Stimulated activated memory B cell treated with anti-CD40 and anti-IgM and Interleukin-4, amounts not matched to agents 10 μg/mL and 1 μg/mL and 100 μg/mL, for 72 hours (primary cell): ENCODE measurements around the gene GPHN.
"Not testable (repeated sequence)": the region's sequence is repeated elsewhere in the genome, so short reads cannot be mapped to it uniquely, and the experiment has no call there.

Experiments
- ATAC-seq: fragments of 150-1000 bp; cut with Tn5 transposase; 2 replicates; pipeline ENCODE4 v1.10.0; 2021
- H3K27ac Mint-ChIP-seq: one replicate; pipeline ENCODE4 v1.8.0; 2022; ENCODE audit warnings: mild to moderate bottlenecking, mixed read lengths
- H3K27me3 Mint-ChIP-seq: one replicate; pipeline ENCODE4 v1.8.0; 2022; ENCODE audit warnings: mixed read lengths
- H3K36me3 Mint-ChIP-seq: one replicate; pipeline ENCODE4 v1.8.0; 2022; ENCODE audit warnings: mixed read lengths
- H3K4me1 Mint-ChIP-seq: one replicate; pipeline ENCODE4 v1.8.0; 2022; ENCODE audit warnings: mixed read lengths
- H3K4me3 Mint-ChIP-seq: one replicate; pipeline ENCODE4 v1.8.0; 2022; ENCODE audit warnings: mild to moderate bottlenecking, moderate library complexity, mixed read lengths
- H3K9me3 Mint-ChIP-seq: one replicate; pipeline ENCODE4 v1.8.0; 2022; ENCODE audit warnings: mixed read lengths

The GPHN gene

DNA sequence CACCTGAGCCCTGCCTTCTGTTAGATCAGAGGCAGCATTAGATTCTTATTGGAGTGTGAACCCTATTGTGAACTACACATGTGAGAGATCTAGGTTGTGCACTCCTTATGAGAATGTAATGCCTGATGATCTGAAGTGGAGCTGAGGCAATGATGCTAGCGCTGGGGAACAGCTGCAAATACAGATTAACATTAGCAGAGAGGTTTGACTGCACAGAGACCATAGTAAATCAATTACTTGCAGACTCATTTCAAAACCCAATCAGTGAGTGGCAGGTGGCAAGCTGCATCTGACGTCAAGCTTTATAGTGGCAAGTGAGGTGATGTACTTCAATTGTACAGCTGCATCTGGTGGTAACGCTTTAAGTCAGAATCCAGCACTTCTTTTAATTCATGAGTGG is 141.6 kb downstream of the GPHN start:
- no peak overlapping the region for H3K4me3 Mint-ChIP-seq
- no peaks in the 10 kb centered on the region for H3K27me3 Mint-ChIP-seq
- peaks cover 3% of the 10 kb centered on the region for H3K9me3 Mint-ChIP-seq
- peaks cover 27% of the 10 kb centered on the region for H3K4me1 Mint-ChIP-seq
- peaks cover 5% of the 10 kb centered on the region for H3K36me3 Mint-ChIP-seq
- ATAC-seq: peak; percentile 58
- no peak overlapping the region for H3K27ac Mint-ChIP-seq

GRCh38 chr14:66650491-66650911 is 142.6 kb downstream of the GPHN start:
- Mint-ChIP-seq H3K36me3 (peaks cover 8% of the 10 kb centered on the region), H3K9me3 (peaks cover 3% of the 10 kb centered on the region), H3K27ac (no peak overlapping the region), H3K4me1 (peaks cover 29% of the 10 kb centered on the region), H3K4me3 (no peak overlapping the region), H3K27me3 (no peaks in the 10 kb centered on the region)
- peak; percentile 61 for ATAC-seq

GRCh38 chr14:66651536-66652220 is 143.7 kb downstream of the GPHN start:
- H3K27me3 Mint-ChIP-seq: no peaks in the 10 kb centered on the region
- H3K9me3 Mint-ChIP-seq: peaks cover 10% of the 10 kb centered on the region
- no peak overlapping the region for H3K4me3 Mint-ChIP-seq
- H3K27ac Mint-ChIP-seq: no peak overlapping the region
- peaks cover 18% of the 10 kb centered on the region for H3K36me3 Mint-ChIP-seq
- peaks cover 29% of the 10 kb centered on the region for H3K4me1 Mint-ChIP-seq
- ATAC-seq: no peak

DNA sequence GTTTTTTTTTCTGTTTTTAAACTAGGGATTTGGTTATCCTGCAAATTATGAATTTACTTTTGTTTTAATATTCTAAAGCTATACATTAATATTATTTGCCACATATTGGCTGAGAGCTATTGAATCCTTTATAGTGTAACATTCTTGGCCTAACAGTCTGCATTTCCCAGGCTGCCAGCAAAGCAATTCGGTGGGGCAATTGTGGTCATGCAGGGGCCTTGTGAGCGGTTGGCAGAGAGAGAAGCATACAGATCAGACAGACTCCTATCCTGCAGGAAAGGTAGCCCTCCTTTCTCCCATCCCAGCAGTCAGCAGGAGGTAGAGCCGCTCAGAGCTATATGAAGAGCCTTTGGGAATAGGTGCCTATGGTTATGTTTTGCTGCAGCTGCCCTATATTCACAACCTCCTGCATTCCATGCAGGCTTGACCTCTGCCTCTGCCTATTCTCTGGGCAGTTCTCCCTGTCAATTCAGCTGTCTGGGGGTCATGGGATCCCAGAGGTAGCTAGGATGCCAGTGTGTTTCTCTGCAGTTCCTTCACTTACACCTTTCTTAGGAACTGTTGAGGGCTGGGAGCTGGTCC is 144.7 kb downstream of the GPHN start:
- peaks cover 29% of the 10 kb centered on the region for H3K4me1 Mint-ChIP-seq
- no peaks in the 10 kb centered on the region for H3K27me3 Mint-ChIP-seq
- no peak for ATAC-seq
- peaks cover 10% of the 10 kb centered on the region for H3K9me3 Mint-ChIP-seq
- no peak overlapping the region for H3K27ac Mint-ChIP-seq
- no peak overlapping the region for H3K4me3 Mint-ChIP-seq
- peaks cover 25% of the 10 kb centered on the region for H3K36me3 Mint-ChIP-seq

GRCh38 chr14:66657780-66658179 is 149.8 kb downstream of the GPHN start:
- Mint-ChIP-seq H3K9me3 (peaks cover 15% of the 10 kb centered on the region), H3K36me3 (peaks cover 40% of the 10 kb centered on the region), H3K27ac (no peak overlapping the region), H3K4me1 (peaks cover 6% of the 10 kb centered on the region), H3K27me3 (no peaks in the 10 kb centered on the region), H3K4me3 (no peak overlapping the region)
- no peak for ATAC-seq

DNA sequence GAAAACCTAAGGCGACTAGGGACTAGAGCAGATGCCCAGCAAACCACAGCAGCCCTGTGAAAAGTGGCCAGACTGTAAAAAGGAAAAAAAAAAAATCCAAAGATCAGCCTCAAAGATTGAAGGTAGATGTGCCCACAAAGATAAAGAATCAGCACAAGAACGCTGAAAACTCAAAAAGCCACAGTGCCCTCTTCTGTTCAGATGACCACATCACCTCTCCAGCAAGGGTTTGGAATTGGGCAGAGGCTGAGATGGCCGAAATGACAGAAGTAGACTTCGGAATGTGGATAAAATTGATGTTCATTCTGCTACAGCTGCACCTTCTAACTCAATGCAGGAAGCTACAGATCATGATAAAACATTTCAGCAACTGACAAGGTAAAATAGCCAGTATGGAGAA is 154.4 kb downstream of the GPHN start:
- no peak overlapping the region for H3K27ac Mint-ChIP-seq
- peaks cover 19% of the 10 kb centered on the region for H3K9me3 Mint-ChIP-seq
- peaks cover 31% of the 10 kb centered on the region for H3K36me3 Mint-ChIP-seq
- H3K4me1 Mint-ChIP-seq: no peaks in the 10 kb centered on the region
- ATAC-seq: no peak
- no peak overlapping the region for H3K4me3 Mint-ChIP-seq
- no peaks in the 10 kb centered on the region for H3K27me3 Mint-ChIP-seq

DNA sequence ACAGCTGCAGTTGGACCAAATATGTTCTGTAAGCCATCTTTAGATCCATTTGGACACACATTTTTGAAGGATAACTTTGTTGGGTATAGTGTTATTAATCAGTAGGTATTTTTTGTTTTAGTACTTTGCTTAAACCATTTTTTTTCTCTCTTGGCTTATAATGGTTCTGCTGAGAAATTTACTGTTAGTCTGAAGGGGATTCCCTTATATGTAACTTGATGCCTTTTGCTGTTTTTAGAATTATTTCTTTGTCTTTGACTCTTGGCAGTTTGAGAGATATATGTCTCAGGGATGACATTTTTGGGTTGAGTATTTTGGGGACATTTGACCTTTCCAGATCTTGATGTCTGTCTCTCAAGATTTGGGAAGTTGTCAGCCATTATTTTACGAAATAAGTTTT is 169.8 kb downstream of the GPHN start:
- H3K9me3 Mint-ChIP-seq: peaks cover 27% of the 10 kb centered on the region

DNA sequence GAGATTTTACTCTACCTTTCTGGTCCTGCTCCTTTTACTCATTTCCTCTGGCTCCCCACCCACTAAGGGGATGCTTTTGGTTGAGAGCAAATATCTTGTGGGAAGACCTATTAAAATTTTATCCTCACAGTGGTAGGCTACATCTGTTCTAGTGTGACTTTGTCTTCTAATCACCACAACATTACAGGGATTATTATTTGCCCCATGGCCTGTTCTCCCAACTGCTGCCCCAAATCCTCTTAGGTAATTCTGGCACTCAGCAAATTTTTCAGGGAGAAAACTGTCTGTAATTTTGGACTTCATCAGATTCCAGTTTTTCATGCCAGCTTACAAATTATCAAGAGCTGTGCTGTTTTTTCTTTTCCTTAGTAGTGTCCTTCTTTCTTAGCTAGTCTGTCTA is 172.3 kb downstream of the GPHN start:
- Mint-ChIP-seq H3K27me3 (no peaks in the 10 kb centered on the region), H3K27ac (no peak overlapping the region), H3K36me3 (peaks cover 64% of the 10 kb centered on the region), H3K4me3 (no peak overlapping the region), H3K4me1 (peaks cover 1% of the 10 kb centered on the region), H3K9me3 (peaks cover 16% of the 10 kb centered on the region)
- no peak for ATAC-seq

More for the DNA sequence above, 169.8 kb downstream of the GPHN start:
- Mint-ChIP-seq H3K4me3 (no peak overlapping the region), H3K4me1 (peaks cover 11% of the 10 kb centered on the region), H3K27me3 (no peaks in the 10 kb centered on the region), H3K27ac (no peak overlapping the region), H3K36me3 (peaks cover 60% of the 10 kb centered on the region)
- no peak for ATAC-seq

GRCh38 chr14:66696326-66696725 is 188.4 kb downstream of the GPHN start:
- Mint-ChIP-seq H3K9me3 (no peaks in the 10 kb centered on the region), H3K27me3 (no peaks in the 10 kb centered on the region), H3K4me3 (no peak overlapping the region), H3K27ac (no peak overlapping the region), H3K4me1 (no peaks in the 10 kb centered on the region), H3K36me3 (peaks cover 10% of the 10 kb centered on the region)
- ATAC-seq: no peak

- no peak overlapping the region for H3K4me3 Mint-ChIP-seq
- no peak overlapping the region for H3K27ac Mint-ChIP-seq
- peaks cover 9% of the 10 kb centered on the region for H3K9me3 Mint-ChIP-seq
- H3K27me3 Mint-ChIP-seq: no peaks in the 10 kb centered on the region
- peaks cover 10% of the 10 kb centered on the region for H3K36me3 Mint-ChIP-seq
- no peak for ATAC-seq
- no peaks in the 10 kb centered on the region for H3K4me1 Mint-ChIP-seq
Observed at GRCh38 chr14:66698503-66698902, 190.6 kb downstream of the GPHN start.

GRCh38 chr14:66701813-66702212 is 193.9 kb downstream of the GPHN start:
- Mint-ChIP-seq H3K27me3 (no peaks in the 10 kb centered on the region), H3K4me3 (no peak overlapping the region), H3K9me3 (peaks cover 24% of the 10 kb centered on the region), H3K27ac (no peak overlapping the region), H3K4me1 (no peaks in the 10 kb centered on the region), H3K36me3 (peaks cover 4% of the 10 kb centered on the region)
- ATAC-seq: no peak

GRCh38 chr14:66708267-66708666 is 200.3 kb downstream of the GPHN start:
- Mint-ChIP-seq H3K27me3 (no peaks in the 10 kb centered on the region), H3K4me1 (no peaks in the 10 kb centered on the region), H3K4me3 (no peak overlapping the region), H3K36me3 (peaks cover 16% of the 10 kb centered on the region), H3K9me3 (peaks cover 21% of the 10 kb centered on the region), H3K27ac (no peak overlapping the region)
- no peak for ATAC-seq

- no peak for ATAC-seq
- Mint-ChIP-seq H3K27me3 (no peaks in the 10 kb centered on the region), H3K36me3 (peaks cover 26% of the 10 kb centered on the region), H3K9me3 (peaks cover 20% of the 10 kb centered on the region), H3K4me1 (peaks cover 4% of the 10 kb centered on the region), H3K4me3 (no peak overlapping the region), H3K27ac (no peak overlapping the region)
Observed at GRCh38 chr14:66709291-66709690, 201.3 kb downstream of the GPHN start.

GRCh38 chr14:66714291-66714690 is 206.3 kb downstream of the GPHN start:
- not testable (repeated sequence) for ATAC-seq, H3K27me3 Mint-ChIP-seq, H3K27ac Mint-ChIP-seq, H3K4me3 Mint-ChIP-seq
- H3K9me3 Mint-ChIP-seq: peaks cover 22% of the 10 kb centered on the region
- peaks cover 53% of the 10 kb centered on the region for H3K36me3 Mint-ChIP-seq
- H3K4me1 Mint-ChIP-seq: peaks cover 38% of the 10 kb centered on the region

DNA sequence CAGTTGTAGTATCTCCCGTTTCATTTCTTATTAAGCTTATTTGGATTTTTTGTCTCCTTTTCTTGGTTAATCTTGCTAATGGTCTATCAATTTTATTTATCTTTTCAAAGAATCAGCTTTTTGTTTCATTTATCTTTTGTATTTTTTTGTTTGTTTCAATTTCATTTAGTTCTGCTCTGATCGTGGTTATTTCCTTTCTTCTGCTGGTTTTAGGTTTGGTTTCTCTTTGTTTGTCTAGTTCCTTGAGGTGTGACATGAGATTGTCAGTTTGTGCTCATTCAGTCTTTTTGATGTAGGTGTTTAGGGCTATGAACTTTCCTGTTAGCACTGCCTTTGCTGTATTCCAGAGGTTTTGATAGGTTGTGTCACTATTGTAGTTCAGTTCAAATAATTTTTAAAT is 207.4 kb downstream of the GPHN start:
- H3K4me3 Mint-ChIP-seq, H3K27me3 Mint-ChIP-seq, H3K27ac Mint-ChIP-seq, ATAC-seq: not testable (repeated sequence)
- peaks cover 38% of the 10 kb centered on the region for H3K4me1 Mint-ChIP-seq
- peaks cover 58% of the 10 kb centered on the region for H3K36me3 Mint-ChIP-seq
- H3K9me3 Mint-ChIP-seq: peaks cover 22% of the 10 kb centered on the region

- peaks cover 58% of the 10 kb centered on the region for H3K36me3 Mint-ChIP-seq
- no peaks in the 10 kb centered on the region for H3K27me3 Mint-ChIP-seq
- H3K4me3 Mint-ChIP-seq: no peak overlapping the region
- ATAC-seq: no peak
- peaks cover 22% of the 10 kb centered on the region for H3K9me3 Mint-ChIP-seq
- peaks cover 38% of the 10 kb centered on the region for H3K4me1 Mint-ChIP-seq
- no peak overlapping the region for H3K27ac Mint-ChIP-seq
Observed at GRCh38 chr14:66716227-66716626, 208.3 kb downstream of the GPHN start.
